GM19468 (cell line): ENCODE results near the gene TBC1D8.

ENCODE experiments used
- ATAC-seq: cut with Tn5 transposase; IDR thresholded peaks from one replicate; pipeline ENCODE4 v1.9.1; 2021; ENCODE audit warnings: mild to moderate bottlenecking, moderate library complexity, moderate number of reproducible peaks; ENCODE audit not compliant: unreplicated experiment; ENCODE audit errors: extremely low read depth

TBC1D8 gene

DNA sequence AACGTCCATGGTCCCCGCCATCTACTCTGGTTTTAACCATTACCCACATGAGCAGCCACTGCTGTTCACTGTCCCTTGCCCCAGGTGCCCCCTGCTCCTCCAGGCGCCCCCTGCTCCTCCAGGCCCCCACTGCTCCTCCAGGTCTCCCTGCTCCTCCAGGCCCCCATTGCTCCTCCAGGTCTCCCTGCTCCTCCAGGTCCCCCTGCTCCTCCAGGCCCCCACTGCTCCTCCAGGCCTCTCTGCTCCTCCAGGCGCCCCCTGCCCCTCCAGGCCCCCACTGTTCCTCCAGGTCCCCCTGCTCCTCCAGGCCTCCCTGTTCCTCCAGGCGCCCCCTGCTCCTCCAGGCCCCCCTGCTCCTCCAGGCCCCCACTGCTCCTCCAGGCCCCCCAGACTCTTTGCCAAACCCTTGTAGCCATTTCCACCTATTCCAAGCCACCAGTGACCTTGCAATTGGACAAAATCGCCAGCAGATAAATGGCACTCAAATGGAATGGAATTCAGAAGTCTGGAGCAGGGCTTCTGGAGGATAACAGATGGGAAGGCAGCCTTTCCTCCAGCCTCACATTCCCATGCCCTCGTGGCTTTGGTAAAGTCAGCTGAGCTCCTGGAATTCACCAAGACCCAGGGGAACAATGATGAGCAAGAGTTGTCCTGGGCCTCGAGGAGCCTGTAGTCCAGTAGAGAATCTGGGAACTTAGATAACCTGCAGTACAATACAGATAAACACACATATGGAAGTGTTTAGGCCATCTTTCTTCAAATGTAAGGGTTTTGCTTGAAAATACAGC, 162.4 kb downstream of the TBC1D8 start:
- ATAC-seq = no peak

DNA sequence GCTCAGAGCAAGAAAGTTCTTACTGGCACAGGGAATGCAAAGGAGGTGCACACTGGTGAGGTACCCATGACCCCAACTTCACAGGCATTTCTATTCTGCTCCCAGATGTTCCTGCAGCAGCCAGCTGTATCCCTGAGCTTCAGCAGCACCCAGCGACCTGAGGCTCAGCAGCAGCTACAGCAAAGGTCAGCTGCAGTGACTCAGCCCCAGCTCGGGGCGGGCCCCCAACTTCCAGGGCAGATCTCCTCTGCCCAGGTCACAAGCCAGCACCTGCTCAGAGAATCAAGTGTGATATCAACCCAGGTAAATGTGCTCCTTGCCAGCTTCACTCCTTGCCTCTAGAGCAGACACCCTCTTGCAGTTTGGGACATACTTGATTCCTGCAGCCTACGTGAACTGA, 163.2 kb downstream of the TBC1D8 start:
- ATAC-seq = no peak

DNA sequence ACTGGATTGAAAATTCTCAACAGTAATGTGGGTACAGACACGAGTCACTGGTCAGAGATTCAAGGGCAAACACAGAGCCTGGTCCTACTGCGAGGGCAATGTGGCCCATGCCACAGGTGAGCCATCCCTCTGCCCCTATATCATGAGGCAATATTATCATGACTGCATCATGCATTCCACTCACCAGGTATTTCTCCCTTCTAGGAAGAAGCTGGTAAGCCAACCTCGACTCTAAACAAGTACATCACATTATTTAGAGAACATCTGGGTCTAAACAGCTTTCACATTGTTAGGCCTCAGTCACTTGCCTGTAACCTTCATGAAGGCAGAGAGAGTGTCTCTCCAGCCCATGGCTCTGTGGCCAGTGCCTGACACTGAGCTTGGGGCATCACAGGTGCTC, 163.6 kb downstream of the TBC1D8 start:
- no peak for ATAC-seq

DNA sequence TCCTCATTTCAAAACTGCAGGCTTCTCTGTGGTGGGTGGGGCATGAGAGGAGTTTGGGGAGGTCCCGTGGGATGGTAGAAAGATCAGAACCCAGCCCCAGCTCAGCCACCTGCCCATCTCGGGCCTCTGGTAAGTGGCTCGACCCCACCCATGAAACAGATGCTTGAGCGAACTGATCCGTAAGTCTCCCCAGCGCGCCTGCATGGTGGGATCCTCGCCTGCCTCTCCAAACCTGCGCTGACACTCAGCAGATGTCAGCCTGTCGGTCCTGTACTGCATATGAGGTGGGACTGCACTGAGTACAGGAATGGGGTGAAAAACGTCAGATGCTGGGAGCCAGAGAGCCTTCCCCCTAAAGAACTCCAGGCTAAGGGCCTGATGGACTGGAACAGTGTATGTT, 165.0 kb downstream of the TBC1D8 start:
- ATAC-seq = no peak

DNA sequence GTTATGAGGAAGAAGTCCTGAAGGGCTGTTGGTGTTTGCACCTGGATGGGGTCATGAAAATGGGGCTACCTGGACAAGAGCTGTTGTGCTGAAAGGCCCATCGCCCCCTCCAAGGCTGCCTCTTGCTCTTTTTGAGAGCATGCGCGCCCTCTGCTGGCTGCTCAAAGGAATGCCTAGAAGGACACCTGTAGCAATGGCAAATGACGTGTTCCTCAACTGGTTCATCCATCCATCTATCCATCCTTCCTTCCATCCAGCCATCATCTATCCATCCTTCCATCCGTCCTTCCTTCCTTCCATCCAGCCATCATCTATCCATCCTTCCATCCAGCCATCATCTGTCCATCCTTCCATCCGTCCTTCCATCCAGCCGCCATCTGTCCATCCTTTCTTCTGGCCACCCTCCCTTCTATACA, 166.3 kb downstream of the TBC1D8 start:
- no peak for ATAC-seq

DNA sequence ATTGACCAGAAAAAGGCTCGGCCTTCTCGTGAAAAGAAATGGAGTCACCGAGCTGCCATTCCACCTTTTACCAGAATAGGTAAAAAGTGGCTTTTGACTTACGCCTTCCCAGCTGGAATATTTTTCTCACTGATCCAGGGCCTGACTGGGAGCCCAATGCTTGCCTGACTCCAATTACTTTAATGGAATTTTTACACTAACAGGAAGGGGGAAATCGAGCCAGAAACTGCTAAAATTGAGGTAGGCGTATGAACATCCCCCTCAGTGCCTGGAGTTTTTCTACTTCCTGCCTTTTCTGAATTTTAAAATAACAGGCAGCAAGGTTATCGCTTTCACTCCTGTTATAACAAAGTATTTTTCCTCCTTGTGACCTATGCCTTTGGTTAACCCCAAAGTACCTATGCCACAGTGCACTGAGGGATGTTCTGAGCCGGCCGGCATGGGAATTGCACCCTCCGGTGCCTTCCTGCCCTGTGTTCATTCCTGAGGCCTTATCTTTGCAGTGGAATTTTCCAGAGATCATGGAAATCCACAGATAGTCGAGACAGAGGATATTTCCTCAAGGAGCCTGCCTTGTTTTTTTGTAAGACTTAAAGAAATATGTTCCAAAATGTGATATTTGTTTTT, 167.4 kb downstream of the TBC1D8 start:
- ATAC-seq = no peak

DNA sequence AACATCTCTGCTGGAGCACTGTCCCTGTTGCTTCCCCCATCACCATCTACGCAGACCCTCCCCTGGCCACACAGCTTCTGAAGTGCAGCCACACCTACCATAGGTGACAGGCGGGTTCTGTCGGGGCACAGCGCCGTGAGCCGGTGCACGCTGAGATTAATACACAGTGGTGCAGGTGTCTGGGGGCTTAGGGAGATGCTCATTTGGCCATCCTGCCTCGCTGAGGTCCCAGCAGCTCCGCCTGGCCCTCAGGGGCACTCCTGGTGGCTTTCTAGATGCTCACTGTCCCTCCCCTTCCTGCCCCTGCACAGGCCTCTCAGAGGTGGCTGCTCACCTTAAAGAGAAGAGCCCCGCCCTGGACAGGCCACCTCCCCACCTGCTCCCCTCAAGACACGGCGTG, 168.0 kb downstream of the TBC1D8 start:
- ATAC-seq = no peak

DNA sequence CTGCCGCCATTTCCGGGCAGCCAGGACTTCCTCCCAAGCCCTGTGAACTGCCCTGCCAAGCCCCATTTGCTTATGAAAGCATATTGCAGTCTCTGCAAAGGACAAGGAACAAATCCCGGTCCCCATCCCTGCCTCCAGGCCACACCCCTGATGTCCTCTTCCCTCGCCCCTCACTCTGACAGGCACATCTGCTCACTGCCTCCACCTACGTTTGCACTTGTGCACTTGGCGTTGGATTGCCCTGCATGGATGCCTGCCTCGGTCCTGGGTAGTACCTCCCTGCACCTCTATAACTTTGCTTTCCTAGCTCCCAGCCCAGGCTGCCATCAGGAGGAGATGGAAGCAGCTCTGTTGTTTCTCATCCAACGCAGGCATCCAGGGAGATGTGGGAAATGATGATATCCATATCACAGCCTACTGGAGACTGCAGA, 168.7 kb downstream of the TBC1D8 start:
- ATAC-seq = no peak

DNA sequence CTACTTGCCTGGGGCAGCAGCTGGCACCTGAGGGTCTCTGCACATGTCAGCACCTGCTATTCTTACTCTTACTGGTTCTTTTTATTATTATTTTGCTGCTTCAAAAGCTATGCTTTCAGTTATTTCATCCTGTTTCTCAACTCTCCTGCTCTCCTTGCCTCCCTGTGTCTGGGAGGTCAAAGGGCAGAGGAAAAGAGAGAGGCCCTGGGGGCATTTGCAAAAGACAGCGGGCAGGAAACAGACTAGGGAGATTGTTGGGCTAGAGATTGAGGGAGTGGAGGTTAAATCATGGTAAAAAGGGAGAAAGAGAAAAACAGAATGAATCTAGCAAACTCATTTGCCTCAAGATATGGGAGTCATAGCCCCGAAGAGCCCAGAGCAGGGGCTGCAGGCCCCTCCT, 170.2 kb downstream of the TBC1D8 start:
- no peak for ATAC-seq

DNA sequence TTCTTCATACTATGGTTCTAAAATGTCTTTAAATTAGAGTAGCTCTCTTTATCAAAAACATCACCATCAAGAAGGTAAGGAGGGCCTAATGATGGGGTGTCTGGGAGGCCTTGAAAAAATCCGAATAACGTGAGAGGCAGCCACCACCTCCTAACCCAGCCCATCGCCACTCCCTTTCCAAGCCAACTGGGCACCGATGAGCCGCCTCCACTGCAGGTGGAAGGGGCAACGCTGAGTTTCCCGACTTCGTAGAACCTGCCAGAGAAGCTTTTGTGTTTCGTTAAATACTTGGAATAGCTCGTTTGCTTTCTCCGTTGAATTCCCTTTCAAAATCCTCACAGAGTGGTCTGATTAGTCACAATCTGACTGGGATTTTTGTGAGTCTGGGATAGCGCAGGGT, 171.1 kb downstream of the TBC1D8 start:
- ATAC-seq = no peak

DNA sequence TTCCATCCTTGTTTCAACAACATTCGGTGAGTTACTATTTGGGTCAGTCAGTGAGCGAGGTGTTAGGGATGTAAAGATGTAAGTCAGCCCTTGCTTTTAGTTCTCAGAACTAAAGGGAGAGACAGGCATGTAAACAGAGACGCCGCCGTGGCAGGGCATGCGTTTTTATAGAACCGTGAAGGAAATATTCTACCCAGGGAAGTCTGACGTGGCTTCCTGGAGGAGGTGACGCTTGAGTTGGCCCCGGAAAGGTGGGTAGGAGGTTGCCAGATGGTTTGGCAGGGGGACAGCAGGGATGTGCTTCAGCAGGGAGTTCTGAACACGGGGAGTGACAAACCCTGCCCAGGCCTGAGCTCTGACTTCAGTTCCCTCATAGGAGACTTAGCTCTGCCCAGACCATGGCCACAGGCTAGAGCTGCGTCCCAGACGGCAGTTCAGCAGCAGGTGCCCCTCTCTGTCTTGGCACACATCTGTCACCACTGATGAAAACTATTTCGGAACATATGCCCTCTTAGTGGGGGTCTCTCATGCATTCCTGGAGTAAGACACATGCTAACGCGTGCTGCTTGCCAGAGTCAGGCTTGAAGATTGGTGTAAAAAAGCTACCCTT, 172.5 kb downstream of the TBC1D8 start:
- ATAC-seq = no peak

DNA sequence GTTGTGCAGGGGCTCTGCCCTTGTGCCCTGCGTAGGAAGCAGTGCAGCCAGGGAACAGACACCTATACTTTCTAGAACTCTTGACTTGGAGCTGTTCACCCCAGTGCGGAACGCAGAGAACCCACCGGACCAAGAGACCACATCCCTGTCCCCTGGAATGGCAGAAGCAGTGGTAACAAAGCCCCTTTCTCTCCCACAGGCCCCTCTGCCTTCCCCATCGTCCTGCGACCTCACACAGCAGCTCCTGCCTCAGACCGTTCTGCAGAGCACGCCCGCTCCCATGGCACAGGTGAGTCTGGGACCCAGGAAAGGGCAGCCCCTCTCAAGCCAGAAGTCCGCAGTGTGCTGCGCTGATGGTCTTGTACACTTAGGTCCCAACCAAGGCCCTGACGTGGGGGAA, 173.7 kb downstream of the TBC1D8 start:
- no peak for ATAC-seq

DNA sequence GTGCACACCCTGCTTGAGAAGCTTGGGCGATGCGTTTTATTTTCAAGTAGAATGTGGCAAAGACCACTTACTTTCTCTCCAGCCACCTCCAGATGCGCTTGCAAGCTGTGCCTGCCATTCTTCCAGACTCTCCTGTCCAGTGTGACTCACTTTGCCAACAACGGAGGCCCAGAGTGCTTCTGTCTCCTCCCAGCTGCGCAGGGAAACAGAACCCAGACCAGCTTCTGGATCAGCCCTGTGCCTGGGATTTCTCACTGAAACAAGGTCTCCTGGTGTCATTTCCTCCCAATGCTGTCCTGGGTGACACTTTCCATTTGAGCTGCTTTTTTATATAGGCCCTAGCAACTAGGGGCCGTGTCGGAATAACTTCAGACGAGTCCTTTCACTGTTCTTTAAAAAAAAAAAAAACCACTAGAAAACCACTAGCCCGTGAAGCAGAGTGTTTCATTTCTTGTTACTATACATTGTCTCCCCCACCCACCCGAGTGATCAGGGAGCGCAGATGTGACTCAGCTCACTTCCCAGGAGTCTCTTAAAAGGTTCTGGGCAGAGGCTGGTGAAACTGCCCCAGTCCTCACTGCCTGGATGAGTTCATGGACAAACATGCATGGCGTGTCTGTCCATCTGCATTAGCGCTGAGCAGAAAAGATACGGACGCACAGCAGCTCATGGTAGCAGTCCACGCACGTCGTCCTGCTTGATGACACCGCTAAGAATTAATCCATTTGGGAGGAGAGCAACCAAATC, 174.4 kb downstream of the TBC1D8 start:
- ATAC-seq = no peak

DNA sequence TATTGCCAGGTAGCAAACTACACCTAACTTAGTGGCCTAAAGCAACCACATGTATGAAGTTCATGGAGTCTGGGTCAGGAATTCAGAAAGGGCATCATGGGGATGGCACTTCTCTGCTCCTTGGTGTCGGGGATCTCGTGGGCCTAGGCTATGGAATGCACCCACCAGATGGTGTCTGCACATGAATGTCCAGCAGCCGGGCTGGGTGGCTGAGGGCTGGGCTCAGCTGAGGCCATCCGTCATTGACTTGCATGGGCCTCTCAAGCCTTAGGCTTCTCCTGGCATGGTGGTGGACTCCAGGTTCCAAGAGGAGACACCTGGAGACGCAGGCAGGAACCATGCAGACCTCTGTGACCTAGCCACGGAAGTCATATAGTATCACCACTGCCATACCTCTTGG, 175.1 kb downstream of the TBC1D8 start:
- no peak for ATAC-seq

DNA sequence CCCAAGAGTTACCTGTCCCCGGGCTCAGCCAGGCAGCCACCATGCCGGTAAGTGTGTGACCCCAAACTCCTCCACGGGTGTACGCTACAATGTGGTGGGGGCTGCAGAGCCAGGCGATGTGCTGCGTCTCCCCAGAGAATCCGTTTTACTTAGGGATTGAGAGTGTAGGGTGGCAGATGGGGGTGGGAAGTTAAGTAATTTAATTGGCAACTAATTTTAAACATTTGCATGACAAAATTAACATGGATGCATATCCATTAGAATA, 175.7 kb downstream of the TBC1D8 start:
- ATAC-seq = no peak

DNA sequence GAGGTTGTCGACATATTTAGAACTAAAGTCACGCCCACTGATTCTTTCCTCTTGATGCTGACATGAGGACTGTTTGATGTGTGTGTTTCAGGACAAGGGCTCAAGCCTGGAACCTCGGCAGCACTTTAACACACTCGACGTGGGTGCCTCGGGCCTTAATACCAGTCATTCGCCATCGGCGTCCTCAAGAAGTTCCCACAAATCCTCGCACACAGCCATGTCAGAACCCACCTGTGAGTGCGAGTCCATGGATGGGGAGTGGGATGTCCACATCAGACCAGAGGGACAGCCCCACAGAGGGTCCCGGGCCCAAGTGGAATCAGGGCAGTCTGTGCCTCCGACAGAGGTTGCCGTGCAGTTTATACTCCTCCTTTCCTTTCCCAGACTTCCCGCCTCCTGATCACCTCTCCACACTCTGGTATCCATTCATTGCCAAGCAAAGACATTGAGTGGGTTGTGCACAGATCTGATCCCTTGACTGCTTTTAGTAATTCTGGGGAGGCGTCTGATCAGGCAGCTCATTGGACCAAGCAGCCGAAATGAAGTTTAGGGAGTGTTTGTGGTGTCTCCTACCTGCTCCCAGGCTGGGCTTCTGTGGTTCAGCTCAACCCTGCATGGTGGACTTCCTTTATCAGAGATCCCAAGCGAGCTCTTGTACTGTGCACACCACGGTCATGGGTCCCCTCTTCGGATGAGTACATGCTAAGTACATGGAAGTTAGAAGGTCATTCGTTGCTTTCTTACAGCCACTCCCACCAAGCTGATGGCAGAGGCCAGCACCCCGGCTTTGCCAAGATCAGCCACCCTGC, 176.3 kb downstream of the TBC1D8 start:
- ATAC-seq = no peak

DNA sequence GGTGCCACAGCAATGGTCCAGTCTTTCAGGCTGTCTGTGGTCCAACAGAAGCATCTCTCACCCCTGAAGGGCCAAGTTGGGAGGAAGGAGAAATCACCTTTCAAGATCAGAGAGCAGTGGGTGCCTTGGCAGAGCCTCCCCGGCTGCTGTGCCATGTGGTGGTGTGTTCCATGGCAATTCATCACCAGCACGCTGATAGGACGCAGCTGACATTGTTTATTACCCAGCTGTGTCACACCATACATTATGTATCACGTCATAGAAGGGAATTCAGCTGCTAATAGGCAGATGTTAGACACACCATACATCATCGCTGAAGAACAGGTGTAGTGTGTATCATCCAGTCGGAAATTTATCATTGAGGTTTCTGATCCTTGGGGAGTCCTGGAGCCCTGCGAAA, 178.7 kb downstream of the TBC1D8 start:
- no peak for ATAC-seq

DNA sequence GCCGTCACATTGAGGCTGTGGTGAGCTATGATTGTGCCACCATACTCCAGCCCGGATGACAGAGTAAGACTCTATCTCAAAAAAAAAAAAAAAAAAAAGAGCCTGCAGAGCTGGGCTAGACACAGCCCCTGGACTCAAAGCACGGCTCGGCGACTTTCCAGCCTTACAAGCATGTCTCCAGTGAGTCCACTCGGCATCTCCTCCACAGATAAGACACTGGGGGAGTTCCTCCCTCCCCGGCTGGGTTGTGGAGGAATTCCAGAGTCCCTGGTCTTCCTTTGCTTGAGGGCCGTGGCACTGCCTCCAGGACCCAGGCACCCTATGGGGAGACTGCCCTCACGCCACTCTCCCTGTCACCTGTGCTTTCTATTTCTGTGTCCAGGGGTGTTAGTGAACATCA, 180.0 kb downstream of the TBC1D8 start:
- no peak for ATAC-seq

DNA sequence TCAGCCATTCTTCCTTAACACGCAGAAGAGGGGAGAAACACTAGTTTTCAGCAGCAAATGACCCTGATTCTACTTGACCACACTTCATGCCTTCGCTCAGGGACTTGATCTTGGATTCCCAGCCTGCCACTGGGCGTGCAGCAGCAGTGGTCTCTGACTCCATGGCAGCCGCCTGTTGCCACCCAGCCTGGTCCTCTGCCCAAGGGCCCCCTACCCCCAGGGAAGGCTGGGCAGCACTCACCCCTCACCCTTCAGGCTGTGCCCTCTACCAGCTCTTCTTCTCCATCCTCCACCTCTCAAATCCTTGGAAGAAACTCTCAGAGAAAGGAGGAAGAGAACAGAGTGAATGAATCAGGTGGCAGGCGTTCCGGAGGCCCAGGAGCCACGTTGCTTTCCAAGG, 181.2 kb downstream of the TBC1D8 start:
- ATAC-seq = no peak
